Natural killer cell (primary cell): ENCODE measurements around the gene PKD2L1. TPM values are rescaled to one million over a fixed set of nuclear protein-coding genes. Genes with fewer than 3 reads are reported as not detected.

Source experiments
- ATAC-seq, 3 donors: fragments of 150-1000 bp in 2 of 3; fragments of 200-7000 bp in 1 of 3; cut with Tn5 transposase; 1 replicate in 1 of 3; 2 replicates in 2 of 3; pipeline ENCODE4 v1.10.0; 2021; ENCODE audit warnings: mild to moderate bottlenecking in 2 of 3, moderate library complexity in 2 of 3
- DNase-seq, 2 donors: peaks; one replicate each; pipeline versions ENCODE4 v3.0.0 to v3.0.0-alpha.2; 2013 to 2021; ENCODE audit warnings: mixed read lengths in 1 of 2
- H3K27ac ChIP-seq: one replicate; pipeline ENCODE4 v1.5.1; 2013; ENCODE audit warnings: mild to moderate bottlenecking, low read length
- H3K27me3 ChIP-seq: one replicate; pipeline ENCODE4 v1.6.1; 2013; ENCODE audit warnings: low read length; ENCODE audit not compliant: control insufficient read depth, insufficient read depth
- H3K36me3 ChIP-seq: one replicate; pipeline ENCODE4 v1.6.1; 2013; ENCODE audit warnings: low read length; ENCODE audit not compliant: control insufficient read depth, insufficient read depth
- H3K4me1 ChIP-seq: one replicate; pipeline ENCODE4 v1.6.1; 2013; ENCODE audit warnings: low read length; ENCODE audit not compliant: control insufficient read depth, insufficient read depth
- H3K4me3 ChIP-seq: one replicate; pipeline ENCODE4 v1.5.1; 2013; ENCODE audit warnings: low read length
- H3K9me3 ChIP-seq: one replicate; pipeline ENCODE4 v1.6.1; 2013; ENCODE audit warnings: low read length; ENCODE audit not compliant: control insufficient read depth, insufficient read depth
- H3K27ac Mint-ChIP-seq, 2 donors: one replicate each; pipeline ENCODE4 v1.8.0; 2022; ENCODE audit warnings: mild to moderate bottlenecking in 2 of 2, mixed read lengths in 2 of 2, moderate library complexity in 1 of 2
- H3K27me3 Mint-ChIP-seq, 2 donors: one replicate each; pipeline ENCODE4 v1.8.0; 2022; ENCODE audit warnings: low read depth in 2 of 2, mixed read lengths in 2 of 2
- H3K36me3 Mint-ChIP-seq: one replicate; pipeline ENCODE4 v1.8.0; 2022; ENCODE audit warnings: mixed read lengths
- H3K4me1 Mint-ChIP-seq, 2 donors: one replicate each; pipeline ENCODE4 v1.8.0; 2022; ENCODE audit warnings: mixed read lengths in 2 of 2
- H3K4me3 Mint-ChIP-seq: one replicate; pipeline ENCODE4 v1.8.0; 2022; ENCODE audit warnings: mild to moderate bottlenecking, moderate library complexity, mixed read lengths
- H3K9me3 Mint-ChIP-seq, 2 donors: one replicate each; pipeline ENCODE4 v1.8.0; 2022; ENCODE audit warnings: mixed read lengths in 2 of 2
- CTCF ChIP-seq: fragments of 200-600 bp; IDR thresholded peaks from one replicate; pipeline ENCODE4 v1.8.0; 2022; ENCODE audit warnings: antibody characterized with exemption
- WGBS: methylation state at CpG from one replicate; pipeline ENCODE4 v1.1.7; 2013; ENCODE audit warnings: missing lambda C conversion rate; ENCODE audit not compliant: insufficient coverage; 5-methylcytosine and 5-hydroxymethylcytosine counted together
- intact Hi-C: fragments of 100-400 bp; cut with micrococcal nuclease; formaldehyde crosslinking; loops from one replicate; pipeline ENCODE4 v1.14.2; 2022
- total RNA-seq, 4 donors: library from RNA; stranded (reverse); fragments of 120-200 nt in 1 of 4; gene quantifications; one replicate each; pipeline versions ENCODE4 v1.2.3 to v1.2.4, GENCODE V29; 2013 to 2022

Gene PKD2L1
- total RNA-seq, 3 donors from 2014 or later (not counting 1 experiment from before 2014, with no cell fraction given), result not detected

- Histone ChIP-seq H3K4me1 (no peaks in the 10 kb centered on the region), H3K27ac (no peak overlapping the region), H3K9me3 (no peaks in the 10 kb centered on the region), H3K36me3 (peaks cover 78% of the 10 kb centered on the region), H3K27me3 (no peaks in the 10 kb centered on the region), H3K4me3 (no peak overlapping the region)
- DNase-seq (no peak), ATAC-seq (no peak)
- Mint-ChIP-seq H3K4me1 (peaks cover 0 to 5% of the 10 kb centered on the region in 2 donors), H3K27ac (no peak overlapping the region), H3K9me3 (no peaks in the 10 kb centered on the region), H3K36me3 (peaks cover 17% of the 10 kb centered on the region), H3K4me3 (no peak overlapping the region), H3K27me3 (no peaks in the 10 kb centered on the region)
- no peak for TF ChIP-seq CTCF
- intact Hi-C loops, result no loop called here
- WGBS, result 79% methylated on average over 7 of the region's 7 CpGs
These were observed 91.6 kb downstream of the PKD2L1 start for GRCh38 chr10:100238429-100238828.

Other genes with a start within 250 kb of the PKD2L1 start
- not detected for gene CPN1, start 248.4 kb downstream of the PKD2L1 start, total RNA-seq
- 1 to 10 TPM; 3.9 to 6.9 (median 5.1) TPM for gene ERLIN1, start 144.2 kb downstream of the PKD2L1 start, total RNA-seq
- gene CHUK, start 100.6 kb downstream of the PKD2L1 start, total RNA-seq, result 10 to 100 TPM; 23.7 to 33.6 (median 33.3) TPM
- gene CWF19L1, start 62.6 kb downstream of the PKD2L1 start, total RNA-seq, result 10 to 100 TPM; 52.5 to 58.0 (median 54.8) TPM
- 10 to 100 TPM; 36.7 to 63.7 (median 60.4) TPM for gene BLOC1S2, start 43.5 kb downstream of the PKD2L1 start, total RNA-seq
- 10 to 100 TPM in 1 of 3 donors, 1 to 10 TPM in 2; 3.5 to 10.1 (median 3.8) TPM for gene SCD, start 17.0 kb upstream of the PKD2L1 start, total RNA-seq
- not detected for gene WNT8B, start 132.8 kb upstream of the PKD2L1 start, total RNA-seq
- 10 to 100 TPM; 32.6 to 38.6 (median 38.1) TPM for gene SEC31B, start 189.6 kb upstream of the PKD2L1 start, total RNA-seq
- gene NDUFB8, start 199.6 kb upstream of the PKD2L1 start, total RNA-seq, result 100 to 1,000 TPM; 113 to 151 (median 137) TPM
- 10 to 100 TPM; 52.0 to 66.4 (median 58.7) TPM for gene HIF1AN, start 205.7 kb upstream of the PKD2L1 start, total RNA-seq